HEK293 (cell line): ENCODE data around the gene DCAF15.

Experiments used
- CTCF ChIA-PET: fragments of 350-600 bp; formaldehyde crosslinking; extraction: SDS; loops from one replicate; lab custom pipeline; 2021; ENCODE audit warnings: antibody characterized with exemption; lab: Yijun Ruan, JAX
- POLR2A ChIA-PET: fragments of 300-600 bp; formaldehyde crosslinking; extraction: SDS; loops from one replicate; lab custom pipeline; 2020; ENCODE audit warnings: antibody characterized with exemption, inconsistent platforms; lab: Yijun Ruan, JAX
- H3K27ac ChIP-seq: fragments of 200-500 bp; sonication (Bioruptor generic); 2 replicates; pipeline ENCODE4 v1.5.1; 2014; ENCODE audit warnings: low read depth, low read length, control low read depth, inconsistent platforms; ENCODE audit errors: extremely low read depth
- H3K36me3 ChIP-seq, 2 experiments: fragments of 200-500 bp in 1 of 2; sonication (Bioruptor generic) in 1 of 2; 1 replicate in 1 of 2; 2 replicates in 1 of 2; pipeline ENCODE4 v1.5.1; 2014 to 2017; ENCODE audit warnings: inconsistent platforms in 2 of 2, low read length in 2 of 2; ENCODE audit not compliant: control insufficient read depth in 2 of 2, insufficient read depth in 1 of 2
- H3K4me1 ChIP-seq: fragments of 200-500 bp; sonication (Bioruptor generic); 2 replicates; pipeline ENCODE4 v1.5.1; 2014; ENCODE audit warnings: mild to moderate bottlenecking, low read length, inconsistent platforms; ENCODE audit not compliant: control insufficient read depth, insufficient read depth
- H3K4me3 ChIP-seq: 2 replicates; pipeline ENCODE4 v1.5.1; 2011; ENCODE audit warnings: low read depth, mild to moderate bottlenecking, control low read depth, low read length, moderate library complexity
- H3K9me3 ChIP-seq: fragments of 200-500 bp; sonication (Bioruptor generic); 2 replicates; pipeline ENCODE4 v1.5.1; 2014; ENCODE audit warnings: low read depth, low read length, inconsistent platforms; ENCODE audit not compliant: control insufficient read depth, insufficient read depth
- GLIS2 ChIP-seq: fragments of 450-650 bp; formaldehyde crosslinking; IDR thresholded peaks from 2 replicates; pipeline ENCODE4 v1.5.1; 2016; ENCODE audit warnings: missing biosample characterization, missing genetic modification characterization
- HOXD13 ChIP-seq: sonication (generic); formaldehyde crosslinking; IDR thresholded peaks from 2 replicates; pipeline ENCODE4 v1.8.0; 2022; ENCODE audit warnings: missing genetic modification reagents, borderline replicate concordance
- IKZF3 ChIP-seq: fragments of 450-650 bp; IDR thresholded peaks from 2 replicates; pipeline ENCODE4 v1.5.0; 2018; ENCODE audit warnings: missing biosample characterization, mild to moderate bottlenecking, missing genetic modification characterization, moderate library complexity
- KLF1 ChIP-seq: fragments of 450-650 bp; formaldehyde crosslinking; IDR thresholded peaks from 2 replicates; pipeline ENCODE4 v1.5.1; 2016; ENCODE audit warnings: missing biosample characterization, missing genetic modification characterization
- KLF16 ChIP-seq: fragments of 450-650 bp; formaldehyde crosslinking; IDR thresholded peaks from 2 replicates; pipeline ENCODE4 v1.5.1; 2017; ENCODE audit warnings: missing biosample characterization, missing genetic modification characterization
- KLF7 ChIP-seq: fragments of 450-650 bp; formaldehyde crosslinking; IDR thresholded peaks from 2 replicates; pipeline ENCODE4 v1.5.1; 2016; ENCODE audit warnings: missing biosample characterization, missing genetic modification characterization, borderline replicate concordance
- KLF8 ChIP-seq: fragments of 450-650 bp; formaldehyde crosslinking; IDR thresholded peaks from 2 replicates; pipeline ENCODE4 v1.5.1; 2016; ENCODE audit warnings: missing biosample characterization, missing genetic modification characterization
- MYNN ChIP-seq: fragments of 450-650 bp; formaldehyde crosslinking; IDR thresholded peaks from 2 replicates; pipeline ENCODE4 v1.5.1; 2016; ENCODE audit warnings: missing biosample characterization, missing genetic modification characterization, borderline replicate concordance
- SP3 ChIP-seq: fragments of 450-650 bp; formaldehyde crosslinking; IDR thresholded peaks from 2 replicates; pipeline ENCODE4 v1.5.1; 2016; ENCODE audit warnings: missing biosample characterization, missing genetic modification characterization
- ZBTB17 ChIP-seq: fragments of 450-650 bp; formaldehyde crosslinking; IDR thresholded peaks from 2 replicates; pipeline ENCODE4 v1.5.1; 2016; ENCODE audit warnings: missing biosample characterization, missing genetic modification characterization
- ZBTB8A ChIP-seq: fragments of 450-650 bp; formaldehyde crosslinking; IDR thresholded peaks from 2 replicates; pipeline ENCODE4 v1.5.1; 2016; ENCODE audit warnings: missing biosample characterization, missing genetic modification characterization
- ZEB2 ChIP-seq: fragments of 450-650 bp; formaldehyde crosslinking; IDR thresholded peaks from 2 replicates; pipeline ENCODE4 v1.5.1; 2016; ENCODE audit warnings: missing biosample characterization, missing genetic modification characterization
- ZFHX2 ChIP-seq: fragments of 450-650 bp; formaldehyde crosslinking; conservative IDR thresholded peaks from 2 replicates; pipeline ENCODE4 v1.5.1; 2016; ENCODE audit warnings: missing biosample characterization, missing genetic modification characterization
- ZNF138 ChIP-seq: fragments of 450-650 bp; formaldehyde crosslinking; IDR thresholded peaks from 2 replicates; pipeline ENCODE4 v1.5.1; 2016; ENCODE audit warnings: missing biosample characterization, missing genetic modification characterization, borderline replicate concordance
- ZNF146 ChIP-seq: fragments of 450-650 bp; formaldehyde crosslinking; IDR thresholded peaks from 2 replicates; pipeline ENCODE4 v1.5.1; 2016; ENCODE audit warnings: missing biosample characterization, missing genetic modification characterization
- ZNF335 ChIP-seq: fragments of 450-650 bp; formaldehyde crosslinking; conservative IDR thresholded peaks from 2 replicates; pipeline ENCODE4 v1.5.1; 2016; ENCODE audit warnings: missing biosample characterization, missing genetic modification characterization
- ZNF341 ChIP-seq: fragments of 450-650 bp; formaldehyde crosslinking; IDR thresholded peaks from 2 replicates; pipeline ENCODE4; 2016; ENCODE audit warnings: low read depth, missing biosample characterization, missing genetic modification characterization
- ZNF354C ChIP-seq: fragments of 450-650 bp; formaldehyde crosslinking; IDR thresholded peaks from 2 replicates; pipeline ENCODE4 v1.5.1; 2016; ENCODE audit warnings: missing biosample characterization, missing genetic modification characterization, low read depth, borderline replicate concordance
- ZNF37A ChIP-seq: fragments of 450-650 bp; IDR thresholded peaks from 2 replicates; pipeline ENCODE4 v1.5.1; 2018; ENCODE audit warnings: missing biosample characterization, missing genetic modification characterization
- ZNF426 ChIP-seq: fragments of 450-650 bp; formaldehyde crosslinking; IDR thresholded peaks from 2 replicates; pipeline ENCODE4 v1.5.1; 2017; ENCODE audit warnings: missing biosample characterization, missing genetic modification characterization, mild to moderate bottlenecking, inconsistent platforms, moderate library complexity
- ZNF510 ChIP-seq: fragments of 450-650 bp; formaldehyde crosslinking; IDR thresholded peaks from 2 replicates; pipeline ENCODE4 v1.5.1; 2018; ENCODE audit warnings: mild to moderate bottlenecking, missing genetic modification characterization, missing biosample characterization; ENCODE audit not compliant: insufficient replicate concordance
- ZNF654 ChIP-seq: fragments of 450-650 bp; formaldehyde crosslinking; IDR thresholded peaks from 2 replicates; pipeline ENCODE4 v1.5.1; 2016; ENCODE audit warnings: low read depth, missing biosample characterization, missing genetic modification characterization
- ZNF664 ChIP-seq: fragments of 450-650 bp; formaldehyde crosslinking; IDR thresholded peaks from 2 replicates; pipeline ENCODE4 v1.5.1; 2016; ENCODE audit warnings: missing biosample characterization, missing genetic modification characterization
- ZNF707 ChIP-seq: fragments of 450-650 bp; formaldehyde crosslinking; IDR thresholded peaks from 2 replicates; pipeline ENCODE4 v1.5.1; 2016; ENCODE audit warnings: missing biosample characterization, missing genetic modification characterization
- TF ChIP-seq, protein P1 (sequence below): fragments of 450-650 bp; formaldehyde crosslinking; IDR thresholded peaks from 2 replicates; pipeline ENCODE4 v1.5.1; 2016; ENCODE audit warnings: missing biosample characterization, missing genetic modification characterization, low read depth
- TF ChIP-seq, protein P2 (sequence below): fragments of 450-650 bp; formaldehyde crosslinking; IDR thresholded peaks from 2 replicates; pipeline ENCODE4 v1.5.1; 2016; ENCODE audit warnings: missing biosample characterization, missing genetic modification characterization
- TF ChIP-seq, protein P3 (sequence below): fragments of 450-650 bp; formaldehyde crosslinking; IDR thresholded peaks from 2 replicates; pipeline ENCODE4 v1.5.1; 2017; ENCODE audit warnings: missing biosample characterization, missing genetic modification characterization
- TF ChIP-seq, protein P4 (sequence below): fragments of 450-650 bp; formaldehyde crosslinking; conservative IDR thresholded peaks from 2 replicates; pipeline ENCODE4 v1.5.1; 2016; ENCODE audit warnings: low read depth, missing biosample characterization, missing genetic modification characterization
- TF ChIP-seq, protein P5 (sequence below): IDR thresholded peaks from 2 replicates; pipeline ENCODE4 v1.6.1; 2011; ENCODE audit warnings: mild to moderate bottlenecking, low read depth, low read length, borderline replicate concordance

The DCAF15 gene

DNA sequence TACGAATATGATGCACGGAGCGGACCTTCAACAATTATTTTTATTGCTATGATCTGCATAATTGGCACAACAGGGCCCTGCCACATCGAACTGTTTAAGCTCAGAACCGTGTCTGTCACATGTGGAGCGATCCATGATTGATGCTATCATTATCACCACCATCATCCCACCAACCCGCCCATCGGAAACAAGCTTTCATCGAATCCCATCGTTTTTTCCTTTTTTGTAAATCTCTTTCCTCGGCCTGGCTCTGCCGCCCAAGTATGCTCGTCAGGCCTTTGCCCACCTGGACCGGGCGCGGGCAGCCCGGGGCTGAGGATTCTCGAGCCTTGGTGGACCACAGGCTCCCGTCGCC, 533 bp upstream of the DCAF15 start (continued):
- TF ChIP-seq, protein P1, sequence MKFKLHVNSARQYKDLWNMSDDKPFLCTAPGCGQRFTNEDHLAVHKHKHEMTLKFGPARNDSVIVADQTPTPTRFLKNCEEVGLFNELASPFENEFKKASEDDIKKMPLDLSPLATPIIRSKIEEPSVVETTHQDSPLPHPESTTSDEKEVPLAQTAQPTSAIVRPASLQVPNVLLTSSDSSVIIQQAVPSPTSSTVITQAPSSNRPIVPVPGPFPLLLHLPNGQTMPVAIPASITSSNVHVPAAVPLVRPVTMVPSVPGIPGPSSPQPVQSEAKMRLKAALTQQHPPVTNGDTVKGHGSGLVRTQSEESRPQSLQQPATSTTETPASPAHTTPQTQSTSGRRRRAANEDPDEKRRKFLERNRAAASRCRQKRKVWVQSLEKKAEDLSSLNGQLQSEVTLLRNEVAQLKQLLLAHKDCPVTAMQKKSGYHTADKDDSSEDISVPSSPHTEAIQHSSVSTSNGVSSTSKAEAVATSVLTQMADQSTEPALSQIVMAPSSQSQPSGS (tag by site-specific recombination): peak; percentile 45; the same call in 1 of the 2 replicates
- peak; percentile 95 for TF ChIP-seq ZBTB17 (tag by site-specific recombination)
- 0 out of 2 replicates have a peak, but pooled peaks have one; percentile 13 for TF ChIP-seq KLF16 (tag by site-specific recombination)
- TF ChIP-seq, protein P2, sequence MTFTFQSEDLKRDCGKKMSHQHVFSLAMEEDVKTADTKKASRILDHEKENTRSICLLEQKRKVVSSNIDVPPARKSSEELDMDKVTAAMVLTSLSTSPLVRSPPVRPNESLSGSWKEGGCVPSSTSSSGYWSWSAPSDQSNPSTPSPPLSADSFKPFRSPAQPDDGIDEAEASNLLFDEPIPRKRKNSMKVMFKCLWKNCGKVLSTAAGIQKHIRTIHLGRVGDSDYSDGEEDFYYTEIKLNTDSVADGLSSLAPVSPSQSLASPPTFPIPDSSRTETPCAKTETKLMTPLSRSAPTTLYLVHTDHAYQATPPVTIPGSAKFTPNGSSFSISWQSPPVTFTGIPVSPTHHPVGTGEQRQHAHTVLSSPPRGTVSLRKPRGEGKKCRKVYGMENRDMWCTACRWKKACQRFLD: no peak

DNA sequence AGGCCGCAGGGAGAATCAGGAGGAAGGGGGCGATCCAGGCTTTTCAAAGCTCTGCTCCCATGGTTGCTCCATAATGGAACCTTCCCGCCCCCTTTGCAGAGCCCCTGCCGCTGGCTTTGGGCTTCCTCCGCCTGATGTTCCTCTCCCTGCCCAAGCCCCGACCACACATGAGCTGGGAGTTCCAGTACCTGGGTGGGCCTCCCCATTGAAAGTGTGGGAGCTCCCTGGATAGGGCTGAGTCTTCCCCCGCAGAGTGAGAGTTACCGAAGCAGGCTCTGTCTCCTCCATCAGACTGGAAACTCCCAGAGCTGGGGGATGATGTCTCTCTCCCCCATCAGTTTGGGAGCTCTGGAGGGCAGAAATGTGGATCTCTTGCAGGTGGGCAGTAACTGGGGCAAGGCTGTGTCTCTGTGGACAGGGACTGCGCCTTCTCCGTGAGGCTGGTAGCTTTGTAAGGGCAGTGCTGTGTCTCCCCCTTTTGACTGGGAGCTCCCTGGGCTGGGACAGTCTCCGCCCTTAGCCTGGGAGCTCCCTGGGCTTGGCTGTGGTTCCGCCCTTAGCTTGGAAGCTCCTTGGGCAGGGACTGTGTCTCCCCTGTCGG, 722 bp downstream of the DCAF15 start:
- CTCF ChIA-PET: interaction anchor here (0.6 to 1.3 kb wide), 7 partner anchors 17 to 357 kb away, joined by 3 to 8 read pairs (median 3); partner anchors contain the start of gene MISP3
- no peak for TF ChIP-seq ZNF37A
- peak; percentile 20; the same call in 1 of the 2 replicates for TF ChIP-seq ZFHX2
- TF ChIP-seq, protein P3, sequence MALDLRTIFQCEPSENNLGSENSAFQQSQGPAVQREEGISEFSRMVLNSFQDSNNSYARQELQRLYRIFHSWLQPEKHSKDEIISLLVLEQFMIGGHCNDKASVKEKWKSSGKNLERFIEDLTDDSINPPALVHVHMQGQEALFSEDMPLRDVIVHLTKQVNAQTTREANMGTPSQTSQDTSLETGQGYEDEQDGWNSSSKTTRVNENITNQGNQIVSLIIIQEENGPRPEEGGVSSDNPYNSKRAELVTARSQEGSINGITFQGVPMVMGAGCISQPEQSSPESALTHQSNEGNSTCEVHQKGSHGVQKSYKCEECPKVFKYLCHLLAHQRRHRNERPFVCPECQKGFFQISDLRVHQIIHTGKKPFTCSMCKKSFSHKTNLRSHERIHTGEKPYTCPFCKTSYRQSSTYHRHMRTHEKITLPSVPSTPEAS: no peak
- TF ChIP-seq ZNF510: no peak
- no peak for TF ChIP-seq IKZF3 (tag by site-specific recombination)
- TF ChIP-seq ZNF707 (tag by site-specific recombination): no peak
- TF ChIP-seq HOXD13 (CRISPR knock-in tag): no peak
- peak; percentile 36 for TF ChIP-seq SP3 (tag by site-specific recombination)
- no peak for TF ChIP-seq ZEB2 (tag by site-specific recombination)
- no peak for TF ChIP-seq ZNF146
- no peak for TF ChIP-seq ZNF138
- TF ChIP-seq, protein P4, sequence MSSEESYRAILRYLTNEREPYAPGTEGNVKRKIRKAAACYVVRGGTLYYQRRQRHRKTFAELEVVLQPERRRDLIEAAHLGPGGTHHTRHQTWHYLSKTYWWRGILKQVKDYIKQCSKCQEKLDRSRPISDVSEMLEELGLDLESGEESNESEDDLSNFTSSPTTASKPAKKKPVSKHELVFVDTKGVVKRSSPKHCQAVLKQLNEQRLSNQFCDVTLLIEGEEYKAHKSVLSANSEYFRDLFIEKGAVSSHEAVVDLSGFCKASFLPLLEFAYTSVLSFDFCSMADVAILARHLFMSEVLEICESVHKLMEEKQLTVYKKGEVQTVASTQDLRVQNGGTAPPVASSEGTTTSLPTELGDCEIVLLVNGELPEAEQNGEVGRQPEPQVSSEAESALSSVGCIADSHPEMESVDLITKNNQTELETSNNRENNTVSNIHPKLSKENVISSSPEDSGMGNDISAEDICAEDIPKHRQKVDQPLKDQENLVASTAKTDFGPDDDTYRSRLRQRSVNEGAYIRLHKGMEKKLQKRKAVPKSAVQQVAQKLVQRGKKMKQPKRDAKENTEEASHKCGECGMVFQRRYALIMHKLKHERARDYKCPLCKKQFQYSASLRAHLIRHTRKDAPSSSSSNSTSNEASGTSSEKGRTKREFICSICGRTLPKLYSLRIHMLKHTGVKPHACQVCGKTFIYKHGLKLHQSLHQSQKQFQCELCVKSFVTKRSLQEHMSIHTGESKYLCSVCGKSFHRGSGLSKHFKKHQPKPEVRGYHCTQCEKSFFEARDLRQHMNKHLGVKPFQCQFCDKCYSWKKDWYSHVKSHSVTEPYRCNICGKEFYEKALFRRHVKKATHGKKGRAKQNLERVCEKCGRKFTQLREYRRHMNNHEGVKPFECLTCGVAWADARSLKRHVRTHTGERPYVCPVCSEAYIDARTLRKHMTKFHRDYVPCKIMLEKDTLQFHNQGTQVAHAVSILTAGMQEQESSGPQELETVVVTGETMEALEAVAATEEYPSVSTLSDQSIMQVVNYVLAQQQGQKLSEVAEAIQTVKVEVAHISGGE (tag by site-specific recombination): no peak
- TF ChIP-seq KLF1 (tag by site-specific recombination): peak; percentile 87
- TF ChIP-seq ZNF664 (tag by site-specific recombination): no peak
- 0 out of 2 replicates have a peak, but pooled peaks have one; percentile 39 for TF ChIP-seq ZNF335 (tag by site-specific recombination)
- 0 out of 2 replicates have a peak, but pooled peaks have one; percentile 24 for TF ChIP-seq ZNF341 (tag by site-specific recombination)
- TF ChIP-seq ZNF426: no peak
- TF ChIP-seq ZBTB8A (tag by site-specific recombination): no peak
- TF ChIP-seq ZNF654 (tag by site-specific recombination): no peak
- no peak for TF ChIP-seq KLF8 (tag by site-specific recombination)
- peak; percentile 50 for TF ChIP-seq GLIS2
- TF ChIP-seq KLF7 (tag by site-specific recombination): no peak
- TF ChIP-seq MYNN: no peak
- TF ChIP-seq, protein P5, sequence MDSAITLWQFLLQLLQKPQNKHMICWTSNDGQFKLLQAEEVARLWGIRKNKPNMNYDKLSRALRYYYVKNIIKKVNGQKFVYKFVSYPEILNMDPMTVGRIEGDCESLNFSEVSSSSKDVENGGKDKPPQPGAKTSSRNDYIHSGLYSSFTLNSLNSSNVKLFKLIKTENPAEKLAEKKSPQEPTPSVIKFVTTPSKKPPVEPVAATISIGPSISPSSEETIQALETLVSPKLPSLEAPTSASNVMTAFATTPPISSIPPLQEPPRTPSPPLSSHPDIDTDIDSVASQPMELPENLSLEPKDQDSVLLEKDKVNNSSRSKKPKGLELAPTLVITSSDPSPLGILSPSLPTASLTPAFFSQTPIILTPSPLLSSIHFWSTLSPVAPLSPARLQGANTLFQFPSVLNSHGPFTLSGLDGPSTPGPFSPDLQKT: no peak
- no peak for TF ChIP-seq ZNF354C

More for the DNA sequence above, 722 bp downstream of the DCAF15 start:
- Histone ChIP-seq H3K27ac (peak overlapping the region; percentile 39; the same call in 1 of the 2 replicates), H3K4me1 (no peaks in the 10 kb centered on the region), H3K4me3 (peak overlapping the region; percentile 92), H3K9me3 (no peaks in the 10 kb centered on the region), H3K36me3 (peaks cover 10 to 40% of the 10 kb centered on the region in 2 experiments)
- POLR2A ChIA-PET: interaction anchor here (0.5 to 1.8 kb wide), 8 partner anchors 9 to 221 kb away, joined by 3 to 5 read pairs (median 3); partner anchors contain the start of genes ASF1B and C19orf53
